ENCODE measurements around the gene ATP5F1C.
"Not testable (repeated sequence)": the region's sequence is repeated elsewhere in the genome, so short reads cannot be mapped to it uniquely, and the experiment has no call there.

ATP5F1C gene

DNA sequence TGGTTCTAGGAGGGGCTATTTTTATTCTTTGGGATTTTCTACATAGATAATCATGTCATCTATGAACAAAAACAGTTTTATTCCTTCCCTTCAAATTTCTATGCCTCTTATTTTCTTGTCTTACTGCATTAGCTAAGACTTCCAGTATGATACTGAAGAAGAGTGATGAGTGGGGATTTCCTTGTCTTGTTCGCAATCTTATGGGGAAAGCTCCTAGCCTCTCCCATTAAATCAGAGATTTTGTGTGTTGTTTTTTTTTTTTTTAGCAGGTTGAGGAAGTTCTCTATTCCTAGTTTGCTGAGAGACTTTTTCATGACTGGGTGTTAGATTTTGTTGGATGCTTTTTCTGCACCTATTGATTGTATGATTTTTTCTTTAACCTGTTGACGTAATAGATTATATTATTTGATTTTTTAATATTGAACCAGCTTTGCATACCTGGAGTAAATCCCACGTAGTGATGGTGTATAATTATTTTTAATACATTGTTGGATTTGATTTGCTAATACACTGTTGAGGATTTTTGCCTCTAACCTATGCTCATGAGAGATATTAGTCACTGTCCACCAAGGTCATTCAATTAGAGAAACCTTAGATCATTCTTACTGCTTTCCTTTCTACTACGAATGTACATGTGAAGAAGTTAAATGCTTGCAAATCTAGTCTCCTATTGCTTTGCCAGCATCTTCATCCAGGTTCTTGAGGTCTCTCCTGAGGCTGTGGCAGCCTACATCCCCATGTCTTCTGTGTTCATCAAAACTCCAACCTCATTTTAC, 6.5 kb downstream of the ATP5F1C start:
- DNase-seq: no peak

DNA sequence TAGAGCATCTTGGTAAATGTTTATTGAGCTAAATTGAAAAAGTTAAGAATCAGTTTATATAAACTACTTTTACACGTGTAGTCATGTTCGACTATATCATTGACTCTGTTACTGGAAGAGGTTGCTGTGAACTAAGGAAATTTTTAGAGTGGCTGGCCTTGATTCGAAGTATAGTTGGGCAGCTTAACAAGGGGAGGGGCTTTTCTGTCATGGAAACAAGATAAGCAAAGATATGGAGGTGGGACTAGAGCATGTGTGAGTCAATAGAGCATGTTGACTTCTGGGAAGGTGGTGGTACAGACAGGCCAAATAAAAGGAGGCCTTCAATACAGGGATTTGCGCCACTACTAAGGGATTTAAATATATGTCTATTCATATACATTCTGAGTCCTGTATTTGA, 7.6 kb downstream of the ATP5F1C start:
- no peak for DNase-seq

DNA sequence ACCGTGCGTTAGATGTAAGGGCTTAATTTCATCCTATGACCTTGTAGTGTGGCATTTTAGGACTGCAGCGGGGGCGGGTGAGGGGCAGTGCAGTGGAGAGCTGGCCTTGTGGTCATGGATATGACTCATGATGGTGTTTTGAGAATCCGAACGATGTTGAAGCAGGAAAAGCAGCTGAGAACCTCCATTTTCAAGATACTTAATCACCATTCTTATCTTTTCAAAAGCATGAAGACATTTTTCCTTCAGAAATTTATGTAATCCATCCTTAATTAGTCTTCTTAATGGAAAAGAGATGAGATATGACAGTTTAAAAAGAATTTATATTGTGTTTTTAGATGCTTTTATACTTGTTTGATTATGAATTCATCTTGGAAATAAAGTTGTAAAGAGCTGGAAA, 9.6 kb downstream of the ATP5F1C start:
- DNase-seq: no peak

DNA sequence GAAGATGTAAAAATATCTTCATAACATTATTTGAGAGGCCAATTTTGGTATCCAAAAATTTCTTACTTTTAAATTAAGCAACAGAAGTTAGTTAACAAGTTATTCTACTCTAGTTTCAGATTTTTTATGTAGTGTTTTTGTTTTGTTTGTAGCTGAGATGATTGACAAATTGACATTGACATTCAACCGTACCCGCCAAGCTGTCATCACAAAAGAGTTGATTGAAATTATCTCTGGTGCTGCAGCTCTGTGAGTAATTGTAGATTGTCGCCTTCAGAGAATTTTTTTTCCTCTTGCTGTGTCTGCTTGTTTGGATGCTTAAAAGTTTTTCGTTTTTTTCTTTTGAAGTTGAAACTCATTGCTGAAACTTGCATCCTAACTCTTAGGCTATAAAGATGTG, 14.6 kb downstream of the ATP5F1C start:
- DNase-seq: no peak

- no peak for DNase-seq
These were observed 16.2 kb downstream of the ATP5F1C start for GRCh38 chr10:7804216-7804615.

GRCh38 chr10:7804741-7805140, 16.8 kb downstream of the ATP5F1C start:
- no peak for DNase-seq

- DNase-seq: no peak
These were observed 20.8 kb downstream of the ATP5F1C start for GRCh38 chr10:7808686-7809267.

DNA sequence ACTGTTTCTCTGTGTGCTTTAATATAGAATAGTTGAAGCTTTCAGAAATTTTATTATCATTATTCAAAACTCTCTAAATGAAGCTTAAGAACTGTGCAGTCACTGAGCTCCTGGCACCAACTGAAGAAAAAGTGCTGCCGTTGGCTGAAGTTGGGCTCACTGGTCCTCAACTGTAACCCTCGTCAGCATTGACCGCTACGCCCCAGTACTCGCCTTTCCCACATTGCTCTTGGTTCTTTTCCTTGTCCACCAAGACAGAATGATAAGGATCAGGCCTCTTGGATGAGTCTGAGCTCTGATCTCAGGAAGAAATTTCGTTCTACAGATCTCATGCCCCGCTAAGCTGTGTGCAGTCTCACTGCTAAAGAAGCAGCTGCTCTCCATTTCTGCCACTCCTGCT, 22.5 kb downstream of the ATP5F1C start:
- no peak for DNase-seq

DNA sequence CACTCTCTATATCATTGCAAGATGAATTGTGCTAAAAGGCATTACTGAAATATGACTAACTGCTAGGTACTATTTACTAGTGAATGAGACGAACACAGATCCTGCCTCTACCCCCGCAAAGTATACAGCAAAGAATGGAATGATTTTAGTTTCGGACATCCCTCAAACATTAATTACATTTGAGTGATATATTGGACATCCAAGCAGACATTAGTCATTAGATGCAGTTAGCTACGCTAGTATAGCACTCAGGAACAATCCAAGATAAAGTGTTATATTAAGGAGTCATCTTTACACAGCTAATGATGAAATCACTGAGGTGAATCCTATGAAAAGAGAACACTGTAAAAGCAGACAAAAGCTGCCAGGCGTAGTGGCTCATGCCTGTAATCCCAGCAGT, 23.0 kb downstream of the ATP5F1C start:
- DNase-seq: no peak

- DNase-seq: not testable (repeated sequence)
These were observed 23.8 kb downstream of the ATP5F1C start for GRCh38 chr10:7811743-7812142.

DNA sequence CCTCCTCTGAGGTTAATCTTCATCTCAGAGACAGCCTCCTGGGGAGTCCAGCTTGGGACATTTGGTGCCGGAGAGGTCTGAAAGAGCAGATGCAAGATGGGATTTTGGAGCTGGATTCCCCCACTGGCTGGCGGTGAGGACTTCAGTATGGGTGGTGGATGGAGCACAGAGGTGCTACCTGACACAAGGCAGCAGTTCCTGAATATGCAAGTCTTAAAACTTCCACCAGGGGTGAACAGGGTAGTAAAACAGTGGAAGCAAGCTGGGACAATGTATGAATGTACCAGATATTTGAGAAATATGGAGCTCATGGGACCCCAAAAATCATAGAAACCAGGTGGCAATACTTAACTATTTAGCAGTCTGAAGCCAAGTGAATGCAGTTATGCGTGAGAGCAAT, 25.5 kb downstream of the ATP5F1C start:
- no peak for DNase-seq

DNA sequence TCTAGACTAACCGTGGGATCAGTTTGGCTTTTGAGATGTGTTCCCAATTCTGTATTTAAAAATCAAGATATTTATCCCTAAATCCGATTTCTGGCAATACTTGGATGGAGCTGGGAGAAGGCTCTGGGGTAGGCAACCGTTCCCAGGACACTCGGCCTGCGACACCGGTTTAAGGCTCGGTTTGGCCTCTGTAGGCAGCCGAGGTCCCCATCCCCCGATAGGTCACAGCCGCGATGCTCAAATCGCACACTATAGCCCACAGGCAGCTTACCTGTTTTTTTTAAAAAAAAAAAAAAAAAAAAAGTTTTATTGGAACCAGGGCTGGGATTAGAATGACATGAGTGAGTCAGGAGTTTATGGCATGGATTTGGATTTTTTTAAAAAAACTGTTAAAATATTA, 29.6 kb downstream of the ATP5F1C start:
- no peak for DNase-seq

DNA sequence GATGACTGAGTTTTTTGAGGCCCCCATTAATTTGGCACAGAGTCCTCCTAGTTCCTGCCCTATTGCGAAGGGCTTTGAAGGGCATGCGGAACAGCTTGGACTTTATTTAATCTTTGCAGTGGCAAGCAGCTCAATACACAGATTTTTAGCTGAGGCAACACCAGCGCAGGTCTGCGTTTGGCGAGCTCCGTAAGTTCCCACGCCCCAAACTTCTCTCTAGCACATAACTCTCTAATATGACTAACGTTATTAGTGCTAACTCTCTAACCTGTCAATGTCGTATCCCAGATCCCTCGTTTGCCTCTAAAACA, 30.0 kb downstream of the ATP5F1C start:
- no peak for DNase-seq

DNA sequence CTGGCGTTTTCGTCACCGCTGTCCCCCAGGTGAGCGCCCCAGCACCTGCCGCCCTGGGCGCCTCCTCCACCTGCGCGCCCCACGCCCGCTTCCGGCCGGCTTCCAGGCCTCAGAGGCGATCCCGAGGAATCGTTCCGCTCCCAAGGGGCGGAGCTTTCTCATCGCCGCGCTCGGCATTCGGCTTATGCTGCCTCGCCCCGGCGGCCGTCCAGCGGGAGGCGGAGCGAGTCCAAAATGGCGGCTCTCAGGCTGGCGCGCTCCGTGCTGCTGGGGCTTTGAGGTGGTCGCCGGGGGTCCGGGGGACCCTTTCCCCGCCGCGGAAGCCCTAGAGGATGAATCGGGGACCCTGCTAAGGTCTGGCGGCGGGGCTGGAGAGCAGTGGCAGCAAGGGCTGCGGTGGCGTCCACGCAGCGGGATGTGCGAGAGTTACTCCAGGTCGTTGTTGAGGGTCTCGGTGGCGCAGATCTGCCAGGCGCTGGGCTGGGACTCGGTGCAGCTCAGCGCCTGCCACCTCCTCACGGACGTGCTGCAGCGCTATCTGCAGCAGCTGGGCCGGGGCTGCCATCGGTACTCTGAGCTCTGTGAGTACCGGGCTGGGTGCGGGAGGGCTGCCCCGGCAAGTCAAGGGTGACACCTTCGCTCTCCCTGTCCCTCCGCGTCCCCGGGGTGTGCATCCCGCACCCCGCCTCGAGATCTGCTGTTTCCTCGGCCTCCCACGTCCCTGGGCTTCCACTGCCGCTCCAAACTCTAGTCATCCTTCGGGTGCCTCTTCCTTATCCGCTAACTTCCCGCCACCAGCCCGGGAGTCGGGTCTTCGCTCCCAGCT, 30.5 kb downstream of the ATP5F1C start, which contains the start of gene TAF3:
TSS of gene TAF3 (plus strand) at position 211 of the 826 bp plus-strand sequence. CDS start at position 416, 205 bp downstream.
- DNase-seq: peak; percentile 75

DNA sequence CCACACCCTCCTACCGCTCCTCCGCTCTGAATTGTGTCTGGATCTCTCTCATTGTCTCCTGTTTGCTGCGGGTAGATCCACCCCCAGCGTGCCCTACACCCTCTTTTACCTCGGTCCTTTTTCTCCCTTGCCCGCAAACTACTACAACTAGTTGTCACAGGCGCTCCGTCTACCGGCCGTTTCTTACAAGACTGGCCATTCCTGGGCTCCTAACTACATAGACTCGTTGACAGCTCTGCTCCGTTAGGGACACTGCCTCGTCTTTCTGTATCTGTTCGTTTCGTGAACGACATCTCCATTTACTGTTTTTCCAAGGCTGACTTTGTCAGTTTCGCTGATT, 31.1 kb downstream of the ATP5F1C start:
- no peak for DNase-seq

DNA sequence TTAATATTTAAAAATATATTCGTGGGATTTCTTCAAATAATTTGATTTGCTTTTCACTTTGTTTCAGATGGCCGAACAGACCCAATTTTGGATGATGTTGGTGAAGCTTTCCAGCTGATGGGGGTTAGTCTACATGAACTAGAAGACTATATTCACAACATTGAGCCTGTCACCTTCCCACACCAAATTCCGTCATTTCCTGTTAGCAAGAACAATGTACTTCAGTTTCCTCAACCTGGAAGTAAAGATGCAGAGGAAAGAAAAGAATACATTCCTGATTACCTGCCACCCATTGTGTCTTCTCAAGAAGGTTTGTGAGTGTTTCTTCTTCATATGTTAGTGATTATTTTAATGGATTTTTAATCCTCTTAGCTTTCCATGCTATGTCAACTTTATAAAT, 36.3 kb downstream of the ATP5F1C start:
- no peak for DNase-seq

DNA sequence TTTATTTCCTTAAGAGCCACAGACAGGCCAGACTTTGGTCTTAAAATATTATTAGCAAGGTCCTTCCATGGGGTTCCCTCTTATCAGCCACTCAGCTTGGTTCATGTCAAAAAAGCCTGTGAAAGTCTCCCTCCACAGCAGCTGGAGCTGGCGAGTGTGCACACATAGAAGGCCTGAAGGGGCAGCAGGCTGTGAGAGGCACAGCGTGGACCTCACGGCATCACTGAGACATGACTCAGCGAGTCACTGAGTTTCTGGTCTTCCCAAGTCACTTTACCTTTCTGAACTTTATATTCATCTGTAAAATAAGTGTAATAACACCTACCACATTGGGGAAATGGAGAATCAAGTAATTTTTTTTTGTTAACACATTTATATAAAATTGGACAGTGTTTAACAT, 39.0 kb downstream of the ATP5F1C start:
- no peak for DNase-seq

GRCh38 chr10:7829289-7829834, 41.4 kb downstream of the ATP5F1C start:
- DNase-seq: no peak

- no peak for DNase-seq
These were observed 44.1 kb downstream of the ATP5F1C start for GRCh38 chr10:7832060-7832459.

- no peak for DNase-seq
These were observed 45.2 kb downstream of the ATP5F1C start for GRCh38 chr10:7833210-7833609.

DNA sequence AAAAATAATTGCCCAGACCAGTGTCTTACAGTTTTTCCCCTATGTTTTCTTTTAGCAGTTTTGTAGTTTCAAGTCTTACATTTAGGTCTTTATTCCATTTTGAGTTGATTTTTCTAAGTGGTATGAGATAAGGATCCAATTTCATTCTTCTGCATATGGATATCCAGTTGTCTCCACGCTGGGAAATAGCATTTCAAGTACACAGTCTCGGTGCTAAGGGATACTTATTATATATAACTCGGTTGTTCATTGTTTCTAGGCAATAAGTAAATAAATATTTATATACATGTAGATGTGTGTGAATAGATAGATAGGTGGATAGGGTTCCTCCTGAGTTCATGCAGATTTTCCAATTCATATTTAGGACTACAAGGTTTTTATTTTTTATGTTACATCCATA, 46.3 kb downstream of the ATP5F1C start:
- DNase-seq: no peak

DNA sequence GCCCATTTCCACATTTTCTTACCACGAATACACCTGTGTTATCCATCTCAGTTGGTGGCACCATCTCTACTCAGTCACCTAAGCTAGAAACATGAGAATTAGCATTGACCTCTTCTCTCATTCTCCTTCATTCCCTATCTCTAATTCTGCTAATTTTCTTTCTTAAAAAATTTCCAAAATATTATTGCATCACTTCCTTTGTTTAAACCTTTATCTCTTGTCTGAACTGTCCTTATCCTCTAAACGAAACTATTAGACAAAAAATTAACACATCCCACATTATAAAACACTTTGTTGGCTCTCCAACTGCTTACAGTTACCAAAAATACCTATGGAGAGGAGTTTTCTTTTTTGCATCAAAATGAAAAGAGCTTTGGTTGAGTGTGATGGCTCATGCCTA, 48.6 kb downstream of the ATP5F1C start:
- no peak for DNase-seq

- no peak for DNase-seq
These were observed 58.6 kb downstream of the ATP5F1C start for GRCh38 chr10:7846591-7846990.

Data from NCI-H2107 (cell line).